HG02852 (cell line): ENCODE results near the gene CNOT4.
A peak's percentile ranks its signal among the peaks of the same experiment; 100 is the strongest.
"Not testable (repeated sequence)": the region's sequence is repeated elsewhere in the genome, so short reads cannot be mapped to it uniquely, and the experiment has no call there.

Source experiments
- ATAC-seq: cut with Tn5 transposase; IDR thresholded peaks from one replicate; pipeline ENCODE4 v1.9.1; 2021; ENCODE audit warnings: mild to moderate bottlenecking, moderate library complexity; ENCODE audit not compliant: unreplicated experiment

Gene CNOT4

GRCh38 chr7:135459076-135459475 is 50.8 kb downstream of the CNOT4 start:
- ATAC-seq: no peak

GRCh38 chr7:135454060-135454459 is 55.8 kb downstream of the CNOT4 start:
- peak; percentile 60 for ATAC-seq

- ATAC-seq: no peak
Observed at GRCh38 chr7:135449436-135449835, 60.5 kb downstream of the CNOT4 start.

GRCh38 chr7:135448753-135449152 is 61.1 kb downstream of the CNOT4 start:
- no peak for ATAC-seq

GRCh38 chr7:135447748-135448147 is 62.2 kb downstream of the CNOT4 start:
- ATAC-seq: no peak

- ATAC-seq: peak; percentile 52
Observed at GRCh38 chr7:135445690-135446089, 64.2 kb downstream of the CNOT4 start.

GRCh38 chr7:135445266-135445665 is 64.6 kb downstream of the CNOT4 start:
- not testable (repeated sequence) for ATAC-seq

- ATAC-seq: no peak
Observed at GRCh38 chr7:135441791-135442190, 68.1 kb downstream of the CNOT4 start.

GRCh38 chr7:135434047-135434446 is 75.9 kb downstream of the CNOT4 start:
- no peak for ATAC-seq

- ATAC-seq: no peak
Observed at GRCh38 chr7:135430626-135431025, 79.3 kb downstream of the CNOT4 start.

- no peak for ATAC-seq
Observed at GRCh38 chr7:135428879-135429278, 81.0 kb downstream of the CNOT4 start.

- no peak for ATAC-seq
Observed at GRCh38 chr7:135428011-135428410, 81.9 kb downstream of the CNOT4 start.

- no peak for ATAC-seq
Observed at GRCh38 chr7:135427166-135427565, 82.7 kb downstream of the CNOT4 start.

- ATAC-seq: no peak
Observed at GRCh38 chr7:135425036-135425435, 84.9 kb downstream of the CNOT4 start.

GRCh38 chr7:135420786-135421185 is 89.1 kb downstream of the CNOT4 start:
- ATAC-seq: no peak

- ATAC-seq: no peak
Observed at GRCh38 chr7:135416431-135416830, 93.5 kb downstream of the CNOT4 start.

GRCh38 chr7:135414850-135415439 is 95.0 kb downstream of the CNOT4 start:
- no peak for ATAC-seq

- no peak for ATAC-seq
Observed at GRCh38 chr7:135414208-135414607, 95.7 kb downstream of the CNOT4 start.

- ATAC-seq: no peak
Observed at GRCh38 chr7:135411098-135411497, 98.8 kb downstream of the CNOT4 start.

GRCh38 chr7:135410543-135410942 is 99.4 kb downstream of the CNOT4 start:
- no peak for ATAC-seq

GRCh38 chr7:135409845-135410542 is 99.9 kb downstream of the CNOT4 start:
- ATAC-seq: no peak

- ATAC-seq: no peak
Observed at GRCh38 chr7:135407884-135408283, 102.0 kb downstream of the CNOT4 start.

GRCh38 chr7:135406918-135407317 is 103.0 kb downstream of the CNOT4 start:
- no peak for ATAC-seq
